Measurements from ENCODE around the gene HNRNPM.

The HNRNPM gene

DNA sequence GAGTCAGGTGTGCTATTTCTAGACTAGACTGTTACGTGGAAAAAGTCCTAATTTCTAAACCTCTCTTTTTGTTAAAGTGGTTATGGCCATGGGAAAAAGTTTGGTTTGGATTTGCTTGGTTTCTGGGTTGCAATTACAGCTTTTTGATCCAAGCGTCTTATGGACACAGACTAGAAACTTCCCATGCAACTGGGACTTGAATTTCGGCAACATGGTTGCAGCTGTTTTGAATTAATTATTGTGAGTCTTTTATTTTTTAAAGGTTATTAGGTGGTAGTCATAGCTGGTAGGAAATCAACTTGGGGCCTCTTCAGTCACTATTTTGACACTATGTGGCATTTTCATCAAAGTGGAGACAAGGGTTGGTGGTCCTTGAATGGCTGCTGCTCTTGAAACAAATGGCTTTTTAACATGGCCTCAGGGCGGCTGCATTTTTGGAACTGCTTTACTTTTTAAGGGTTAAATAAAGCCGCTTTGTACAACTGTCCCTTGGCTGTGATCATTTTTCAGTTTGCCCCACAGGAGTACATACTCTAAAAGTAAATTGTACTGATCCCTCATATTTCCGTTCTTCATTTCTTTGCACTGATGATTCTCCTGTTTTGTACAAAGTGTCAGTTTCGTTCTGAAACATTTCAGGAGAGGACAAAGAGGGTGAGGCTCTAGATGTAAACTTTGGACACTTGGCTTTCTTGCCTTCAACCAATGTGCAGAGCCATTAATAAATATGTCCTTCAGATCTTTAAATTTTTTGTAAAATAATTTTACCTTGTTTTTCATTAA lies 15.9 kb downstream of the HNRNPM start:
- DNase-seq, result no peak

DNA sequence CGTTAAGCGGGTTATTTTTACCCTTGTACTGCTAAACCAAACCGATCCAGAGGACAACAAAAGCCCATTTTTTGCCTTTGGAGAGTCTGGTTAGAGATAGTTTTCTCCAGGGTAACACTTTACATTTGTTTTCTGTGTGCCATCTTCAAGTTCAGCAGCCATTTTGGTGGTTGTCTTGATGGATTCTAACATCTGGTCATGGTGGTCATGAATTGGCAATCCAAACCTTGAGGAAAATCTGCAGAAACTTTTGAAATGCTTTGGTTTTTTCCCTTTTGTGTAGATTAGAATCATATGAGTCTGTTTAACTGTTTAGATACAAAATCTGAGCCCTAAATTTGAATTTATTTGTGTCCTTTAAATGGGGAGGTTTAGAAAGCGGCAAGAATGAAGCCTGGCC lies 16.6 kb downstream of the HNRNPM start:
- DNase-seq, result no peak

DNA sequence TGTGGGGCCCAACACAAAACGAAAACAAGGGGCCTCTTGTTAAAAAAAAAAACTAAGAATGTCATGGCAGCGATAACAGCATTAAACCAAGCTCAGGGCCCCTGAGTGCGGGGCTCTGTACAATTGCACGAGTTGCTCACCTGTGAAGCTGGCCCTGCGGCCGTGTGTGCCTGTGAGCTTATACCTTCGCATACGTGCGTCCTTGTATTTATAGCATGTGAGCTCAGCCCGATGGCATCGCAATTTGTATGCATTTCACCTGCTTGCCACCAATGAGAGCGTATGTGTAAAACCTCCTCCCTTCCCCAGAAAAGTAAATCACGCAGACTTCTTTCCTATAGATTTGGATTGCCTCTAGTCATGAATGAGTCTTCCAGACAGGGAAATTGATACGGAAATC lies 17.1 kb downstream of the HNRNPM start:
- no peak for DNase-seq

DNA sequence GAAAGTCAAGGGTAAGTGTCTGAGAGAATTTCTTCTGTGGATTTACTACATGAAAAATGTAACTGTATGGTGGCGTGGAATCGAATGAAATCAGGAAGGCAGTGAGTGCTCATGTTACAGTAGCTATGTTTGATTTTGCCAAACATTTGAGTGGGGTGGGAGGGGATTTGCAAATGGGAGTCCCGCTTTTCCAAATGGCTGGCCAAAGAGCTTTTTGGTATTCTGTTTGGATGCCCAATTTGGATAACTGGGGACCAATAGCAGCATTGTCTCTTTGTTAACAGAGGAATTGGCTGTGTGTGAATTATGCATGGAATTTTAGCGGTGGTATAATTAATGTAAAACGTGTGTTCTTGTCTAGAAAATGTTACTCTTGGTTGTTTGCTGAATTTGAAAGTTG lies 17.8 kb downstream of the HNRNPM start:
- DNase-seq, result no peak

DNA sequence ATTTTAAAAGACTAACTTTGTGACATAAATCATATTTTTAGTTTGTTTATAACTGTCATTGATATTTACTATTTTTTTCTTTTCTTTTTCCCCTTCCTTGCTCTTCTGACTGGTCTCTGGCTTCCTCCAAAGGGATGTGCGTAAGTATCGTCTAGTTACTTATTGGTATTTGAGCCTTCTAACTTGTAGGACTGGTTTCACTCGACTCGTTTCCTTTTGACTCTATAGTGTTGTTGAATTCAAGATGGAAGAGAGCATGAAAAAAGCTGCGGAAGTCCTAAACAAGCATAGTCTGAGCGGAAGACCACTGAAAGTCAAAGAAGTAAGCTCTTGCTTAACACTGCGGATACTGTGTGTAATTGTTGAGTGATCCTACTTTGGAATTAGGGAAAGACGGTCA lies 18.6 kb downstream of the HNRNPM start:
- no peak for DNase-seq

DNA sequence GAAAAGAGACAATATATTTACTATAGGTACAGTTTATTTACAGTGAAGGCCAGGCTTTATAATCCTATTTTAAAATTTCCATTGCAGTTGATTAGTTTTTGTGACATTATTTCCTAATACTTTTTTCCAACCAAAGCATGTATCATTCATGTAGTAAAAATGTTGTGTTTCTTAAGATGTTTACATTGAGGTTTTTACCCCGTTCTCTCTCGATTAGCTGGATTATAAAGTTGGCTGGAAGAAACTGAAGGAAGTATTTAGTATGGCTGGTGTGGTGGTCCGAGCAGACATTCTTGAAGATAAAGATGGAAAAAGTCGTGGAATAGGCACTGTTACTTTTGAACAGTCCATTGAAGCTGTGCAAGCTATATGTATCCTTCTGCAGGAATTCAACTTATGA lies 21.2 kb downstream of the HNRNPM start:
- no peak for DNase-seq

DNA sequence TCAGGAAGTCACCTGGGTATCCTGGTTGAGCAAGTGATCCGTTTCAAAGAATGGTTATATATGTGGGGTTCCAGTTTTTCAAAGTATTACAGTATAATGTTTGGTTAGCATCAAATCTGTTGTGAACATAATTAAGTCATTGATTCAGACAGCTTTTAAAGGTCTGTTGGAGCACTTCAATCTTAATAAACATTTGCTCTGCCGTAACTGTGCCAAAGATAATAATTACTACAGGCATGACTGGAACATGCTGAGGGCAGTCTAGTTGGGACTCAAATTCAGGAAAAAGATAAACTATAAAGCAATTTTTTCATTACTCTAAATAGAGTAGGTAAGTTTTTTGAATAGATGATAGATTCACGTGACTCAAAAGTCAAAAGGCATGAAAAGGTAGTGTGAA lies 23.3 kb downstream of the HNRNPM start:
- no peak for DNase-seq

DNA sequence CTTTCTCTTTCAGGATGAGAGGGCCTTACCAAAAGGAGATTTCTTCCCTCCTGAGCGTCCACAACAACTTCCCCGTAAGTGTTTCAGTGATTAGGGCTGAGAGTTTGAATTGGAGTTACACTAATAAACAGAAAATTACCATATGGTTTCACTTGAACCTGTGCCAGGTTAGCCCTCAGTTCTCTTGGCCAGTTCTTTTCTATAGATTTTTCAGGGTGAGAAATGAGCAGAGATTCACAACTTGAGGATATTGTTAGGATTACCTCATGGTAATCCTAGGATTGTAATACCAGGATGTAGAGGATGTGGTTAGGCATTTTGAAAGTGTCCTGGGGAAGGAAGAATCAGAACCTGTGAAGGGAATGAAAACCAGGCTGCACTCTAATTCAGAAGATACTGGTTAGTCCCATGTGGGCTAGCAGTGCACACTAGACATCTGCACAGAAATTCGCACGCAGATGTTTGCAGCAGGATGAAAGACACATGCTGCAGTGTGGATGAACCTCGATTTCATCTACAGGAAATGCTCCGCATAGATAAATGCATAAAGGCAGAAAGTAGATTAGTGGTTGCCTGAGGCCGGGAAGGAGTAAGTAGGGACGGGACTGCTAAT lies 24.1 kb downstream of the HNRNPM start:
- DNase-seq, result no peak

DNA sequence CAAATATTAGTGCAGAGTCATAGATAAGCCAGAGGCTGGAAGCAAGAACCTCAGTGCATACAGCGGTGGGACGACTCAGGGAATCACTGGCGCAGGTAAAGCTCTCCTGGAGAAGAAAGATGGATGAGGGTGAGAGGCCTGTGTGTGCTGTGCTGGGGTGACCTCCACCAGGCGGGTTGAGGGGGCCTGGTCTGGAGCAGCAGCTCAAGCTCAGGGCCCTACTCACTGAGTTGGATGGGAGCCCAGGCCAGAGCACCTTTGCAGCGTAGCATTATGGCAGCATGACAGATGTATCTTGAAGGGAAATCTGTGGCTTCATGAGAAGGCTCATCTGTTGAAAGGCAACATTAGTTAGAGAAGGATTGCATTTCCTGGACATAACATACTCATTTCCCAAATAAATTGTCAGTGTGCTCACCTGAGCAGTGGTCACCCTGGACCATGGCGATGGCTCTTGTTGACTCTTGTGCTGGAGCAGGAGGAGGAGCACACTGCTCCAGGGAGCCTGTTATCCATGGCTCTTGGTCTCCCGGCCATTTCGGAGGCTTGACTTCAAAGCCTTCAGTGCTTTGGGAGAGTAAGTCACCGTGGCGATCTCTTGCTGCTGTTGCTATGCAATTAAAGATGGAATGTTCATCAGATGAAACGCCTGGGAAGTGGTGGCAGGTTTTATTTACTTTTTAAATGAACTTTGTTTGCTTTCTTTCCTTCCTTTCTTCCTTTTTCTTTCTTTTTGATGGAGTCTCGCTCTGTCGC lies 25.0 kb downstream of the HNRNPM start:
- DNase-seq, result no peak

DNA sequence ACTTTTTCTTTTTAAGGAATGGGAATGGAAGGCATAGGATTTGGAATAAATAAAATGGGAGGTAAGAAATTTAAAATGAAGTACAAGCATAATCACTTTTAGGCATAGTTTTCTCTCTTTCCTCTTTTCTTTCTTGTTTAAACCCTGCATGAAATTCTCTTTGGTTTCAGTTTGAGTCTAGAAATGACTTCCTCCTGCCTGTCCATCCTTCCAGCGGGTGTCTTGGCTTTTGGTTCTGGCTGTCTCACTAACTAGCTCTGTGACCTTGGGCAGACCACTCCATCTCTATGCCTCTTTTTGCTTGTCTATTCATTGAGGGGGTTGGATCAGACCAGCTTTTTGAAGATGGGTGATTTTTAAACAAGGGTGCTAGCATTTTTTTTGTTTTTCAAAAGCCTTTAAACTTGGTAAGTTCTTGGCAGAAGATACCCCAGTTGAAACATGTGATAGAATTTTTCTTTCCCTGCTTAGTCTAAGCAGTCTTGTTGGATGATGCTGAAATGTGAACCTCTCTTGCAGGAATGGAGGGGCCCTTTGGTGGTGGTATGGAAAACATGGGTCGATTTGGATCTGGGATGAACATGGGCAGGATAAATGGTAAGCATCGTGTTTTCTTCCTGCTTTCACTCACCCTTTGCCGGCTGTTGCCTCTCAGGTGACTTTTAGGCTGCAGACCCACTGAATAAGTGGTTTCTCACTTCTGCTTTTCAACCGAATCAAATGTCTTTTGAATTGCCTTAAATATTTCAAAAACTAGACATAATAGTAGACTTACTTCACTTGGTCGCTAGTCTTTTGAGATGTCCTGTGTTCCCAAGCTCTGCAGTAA lies 29.1 kb downstream of the HNRNPM start:
- DNase-seq, result no peak

DNA sequence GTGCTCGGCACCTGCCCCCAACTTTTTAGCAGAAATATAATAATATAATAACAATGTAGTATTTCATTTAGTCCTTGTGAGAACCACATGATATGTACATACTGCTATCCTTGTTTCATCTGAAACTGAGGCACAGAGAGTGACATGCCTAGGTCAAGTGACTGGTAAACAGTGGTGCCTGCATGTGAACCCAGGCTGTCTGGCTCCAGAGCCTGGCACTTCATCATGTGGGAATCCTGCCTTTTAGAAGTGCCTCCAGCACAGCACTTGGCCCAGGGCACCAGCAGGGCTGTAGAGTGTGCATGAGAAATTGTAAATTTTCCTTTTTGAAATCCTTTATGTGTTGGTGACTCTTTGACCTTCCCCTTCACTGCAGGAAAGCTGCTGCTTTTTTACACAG lies 30.2 kb downstream of the HNRNPM start:
- DNase-seq, result no peak

DNA sequence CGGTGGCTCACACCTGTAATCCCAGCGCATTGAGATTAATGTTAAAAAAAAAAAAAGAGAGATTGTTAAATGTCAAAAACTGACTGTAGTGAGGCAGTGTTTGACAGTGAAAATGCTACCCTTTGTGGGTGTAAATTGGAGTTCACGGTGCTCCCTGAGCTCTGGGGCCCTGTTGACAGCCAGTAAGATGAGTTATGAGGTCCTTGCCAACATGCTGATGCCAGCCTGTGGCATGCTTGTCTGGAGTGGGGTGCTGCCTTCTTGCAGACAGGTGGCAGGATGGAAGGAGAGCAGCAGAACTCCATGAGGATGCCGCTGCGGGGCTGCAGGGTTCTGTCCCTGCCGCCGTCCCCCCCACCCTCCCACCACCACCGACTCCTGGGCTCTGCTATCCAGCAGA lies 31.7 kb downstream of the HNRNPM start:
- no peak for DNase-seq

DNA sequence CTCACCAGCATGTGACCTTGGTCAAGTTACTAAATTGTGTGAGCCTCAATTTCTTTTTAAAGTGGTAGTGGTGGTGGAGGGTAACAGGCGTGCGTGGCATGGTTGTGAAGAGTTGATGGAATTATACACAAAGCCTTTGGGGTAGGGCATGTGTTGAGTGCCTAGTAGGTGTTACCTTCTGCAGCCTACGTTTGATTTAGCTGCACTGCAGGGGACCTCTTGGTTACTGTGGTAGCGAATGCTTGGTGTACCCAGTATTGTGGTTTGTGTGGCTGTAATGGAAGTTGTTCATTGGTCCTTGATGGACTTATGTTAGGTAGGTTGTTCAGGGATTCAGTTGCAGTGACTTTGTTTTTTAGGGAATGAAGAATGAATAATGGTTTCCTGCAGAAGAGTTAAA lies 33.1 kb downstream of the HNRNPM start:
- DNase-seq, result no peak

DNA sequence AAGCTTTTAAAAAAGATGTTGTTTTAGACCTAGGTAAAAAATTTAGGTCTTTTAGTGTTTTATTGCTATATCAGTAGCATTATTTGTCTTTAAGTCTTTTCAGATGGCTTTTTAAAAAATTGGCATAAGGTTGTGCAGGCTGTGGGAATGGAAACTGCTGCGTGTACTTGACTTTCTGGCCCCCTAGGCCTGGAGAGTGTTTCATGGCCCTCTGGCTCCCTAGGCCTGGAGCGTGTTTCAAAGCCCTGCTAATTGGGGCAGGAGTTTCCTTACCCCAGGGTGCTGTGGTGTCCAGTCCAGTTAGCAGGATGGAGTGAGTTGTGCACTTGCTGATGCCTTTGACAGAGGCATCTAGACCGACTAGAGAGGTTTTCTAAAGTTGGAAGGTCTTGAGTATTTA lies 33.8 kb downstream of the HNRNPM start:
- DNase-seq, result no peak

DNA sequence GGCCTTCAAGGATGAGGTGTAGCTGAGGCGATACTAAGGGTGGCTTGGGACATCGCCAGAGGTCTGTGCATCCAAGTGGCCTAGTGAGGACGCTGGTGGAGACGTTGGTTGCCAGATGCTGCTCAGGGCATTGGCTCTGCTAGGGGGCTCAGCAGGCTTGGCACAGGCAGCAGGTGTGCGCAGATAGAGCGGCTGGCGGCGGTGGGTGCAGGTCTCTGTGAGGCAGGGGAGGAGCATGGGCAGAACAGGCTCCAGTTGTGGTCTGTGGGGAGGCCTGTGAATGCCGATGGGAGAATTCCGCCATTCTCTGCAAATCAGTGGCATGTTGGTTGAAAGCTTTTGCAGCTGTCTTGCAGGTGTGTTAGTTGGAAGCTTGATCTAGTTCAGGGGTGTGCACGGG lies 36.4 kb downstream of the HNRNPM start:
- no peak for DNase-seq

DNA sequence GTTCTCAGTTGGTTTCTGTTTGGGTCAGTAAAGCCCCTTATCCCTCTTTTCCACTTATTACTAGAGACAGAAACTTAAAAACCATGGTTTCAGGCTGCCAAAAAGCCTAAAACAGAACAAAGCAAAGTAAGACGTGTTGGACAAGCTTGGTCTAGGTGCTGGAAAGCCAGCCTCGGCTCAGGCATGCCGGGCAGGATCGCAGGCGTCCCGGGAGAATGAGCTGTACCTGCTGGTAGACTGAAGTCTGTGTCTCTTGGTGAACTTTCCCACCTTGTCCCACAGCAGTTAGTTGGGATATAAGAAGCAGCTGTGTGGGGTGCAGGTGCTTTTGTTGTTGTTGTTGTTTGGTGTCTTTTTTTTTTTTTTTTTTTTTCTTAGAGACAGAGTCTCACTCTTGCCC lies 36.8 kb downstream of the HNRNPM start:
- no peak for DNase-seq

DNA sequence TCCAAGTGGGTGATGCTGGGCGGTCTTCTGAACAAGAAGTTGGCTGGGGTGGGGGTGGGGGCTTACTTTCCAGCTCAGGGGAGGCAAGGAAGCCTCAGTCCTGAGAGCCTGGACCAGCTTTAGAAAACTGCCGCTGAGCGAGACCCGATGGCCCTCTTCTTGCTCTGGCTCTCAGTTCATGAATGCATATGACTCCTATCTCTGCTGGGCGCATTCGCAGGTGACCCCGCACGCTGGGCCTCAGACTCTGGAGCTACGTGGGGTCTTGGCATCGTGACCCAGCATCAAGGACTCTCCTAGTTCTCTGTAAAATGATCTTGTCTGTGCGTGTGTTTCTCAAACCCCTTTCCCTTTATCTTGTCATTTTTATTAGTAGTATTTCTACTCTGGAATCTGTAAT lies 37.9 kb downstream of the HNRNPM start:
- no peak for DNase-seq

DNA sequence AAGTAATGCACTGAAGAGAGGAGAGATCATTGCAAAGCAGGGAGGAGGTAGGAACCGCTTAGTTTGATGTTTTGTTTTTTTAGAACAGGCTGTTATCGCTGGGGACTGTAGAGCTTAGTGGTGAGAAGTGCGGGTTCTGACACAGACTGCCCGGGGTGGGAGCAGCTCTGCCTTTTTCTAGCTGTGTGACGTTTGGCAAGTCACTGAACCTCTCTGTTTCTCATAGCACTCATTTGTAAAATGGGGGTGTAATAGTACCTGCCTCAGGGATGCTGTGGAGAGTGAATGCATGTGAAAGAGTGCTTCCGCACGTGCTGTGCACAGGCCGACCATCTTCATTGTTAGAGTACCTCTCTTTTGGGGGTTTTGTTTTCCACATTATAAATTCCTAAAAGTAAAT lies 38.4 kb downstream of the HNRNPM start:
- DNase-seq, result no peak

DNA sequence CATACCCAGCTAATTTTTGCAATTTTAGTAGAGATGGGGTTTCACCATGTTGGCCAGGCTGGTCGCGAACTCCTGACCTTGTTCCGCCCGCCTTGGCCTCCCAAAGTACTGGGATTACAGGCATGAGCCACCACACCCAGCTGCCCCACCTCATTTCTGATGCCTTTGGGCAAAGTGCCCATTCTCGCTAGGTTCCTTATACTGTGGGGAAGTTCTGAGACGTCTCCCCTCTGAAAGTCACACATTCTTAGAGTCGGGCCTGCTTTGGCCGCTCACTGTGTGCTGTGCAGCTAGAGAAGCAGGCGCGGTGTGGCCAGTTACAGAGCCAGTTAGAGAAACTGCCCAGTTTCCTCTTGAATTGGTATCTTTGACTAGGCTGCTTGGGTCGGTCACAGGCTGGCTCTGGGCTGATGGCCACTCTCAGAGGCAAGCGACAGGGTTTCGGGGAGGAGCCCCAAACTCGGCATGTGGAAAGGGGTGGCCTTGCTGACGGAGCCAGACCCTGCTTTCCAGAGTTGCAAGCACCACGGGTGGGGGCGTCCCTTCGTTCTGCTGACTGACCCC lies 39.6 kb downstream of the HNRNPM start:
- no peak for DNase-seq

DNA sequence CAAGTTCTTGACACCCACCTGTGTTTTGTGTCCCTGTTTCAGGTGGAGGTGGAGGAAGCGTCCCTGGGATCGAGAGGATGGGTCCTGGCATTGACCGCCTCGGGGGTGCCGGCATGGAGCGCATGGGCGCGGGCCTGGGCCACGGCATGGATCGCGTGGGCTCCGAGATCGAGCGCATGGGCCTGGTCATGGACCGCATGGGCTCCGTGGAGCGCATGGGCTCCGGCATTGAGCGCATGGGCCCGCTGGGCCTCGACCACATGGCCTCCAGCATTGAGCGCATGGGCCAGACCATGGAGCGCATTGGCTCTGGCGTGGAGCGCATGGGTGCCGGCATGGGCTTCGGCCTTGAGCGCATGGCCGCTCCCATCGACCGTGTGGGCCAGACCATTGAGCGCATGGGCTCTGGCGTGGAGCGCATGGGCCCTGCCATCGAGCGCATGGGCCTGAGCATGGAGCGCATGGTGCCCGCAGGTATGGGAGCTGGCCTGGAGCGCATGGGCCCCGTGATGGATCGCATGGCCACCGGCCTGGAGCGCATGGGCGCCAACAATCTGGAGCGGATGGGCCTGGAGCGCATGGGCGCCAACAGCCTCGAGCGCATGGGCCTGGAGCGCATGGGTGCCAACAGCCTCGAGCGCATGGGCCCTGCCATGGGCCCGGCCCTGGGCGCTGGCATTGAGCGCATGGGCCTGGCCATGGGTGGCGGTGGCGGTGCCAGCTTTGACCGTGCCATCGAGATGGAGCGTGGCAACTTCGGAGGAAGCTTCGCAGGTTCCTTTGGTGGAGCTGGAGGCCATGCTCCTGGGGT lies 41.0 kb downstream of the HNRNPM start:
- no peak for DNase-seq

DNA sequence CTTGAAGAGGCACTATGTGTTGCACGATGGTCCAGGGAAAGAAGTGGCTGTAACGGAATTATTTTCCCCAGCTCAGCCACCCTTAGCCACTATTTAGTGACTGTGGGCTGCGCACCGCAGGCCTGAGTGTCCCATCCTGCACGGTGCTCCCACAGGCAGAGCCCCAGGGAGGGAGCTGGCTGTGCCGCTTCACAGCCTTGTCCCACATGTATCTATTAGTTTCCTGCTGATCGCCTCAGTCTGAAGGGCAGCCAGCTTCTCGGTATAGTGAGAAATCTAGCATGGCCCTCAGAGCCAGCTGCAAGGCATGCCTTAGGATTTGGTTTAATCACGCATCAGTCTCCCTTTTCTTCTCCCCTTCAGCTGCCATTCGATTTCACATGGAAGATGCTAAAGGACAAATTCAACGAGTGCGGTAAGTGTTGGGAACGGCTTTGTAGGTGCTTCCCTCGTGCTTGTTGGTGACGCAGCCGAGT lies 41.9 kb downstream of the HNRNPM start:
- DNase-seq, result no peak

Measured in activated CD4-positive, alpha-beta T cell treated with anti-CD3 and anti-CD28 coated beads, Interleukin-2, amount 50 U/mL, for 48 hours (primary cell).